ENCODE measurements around the gene CSMD2.

DNA sequence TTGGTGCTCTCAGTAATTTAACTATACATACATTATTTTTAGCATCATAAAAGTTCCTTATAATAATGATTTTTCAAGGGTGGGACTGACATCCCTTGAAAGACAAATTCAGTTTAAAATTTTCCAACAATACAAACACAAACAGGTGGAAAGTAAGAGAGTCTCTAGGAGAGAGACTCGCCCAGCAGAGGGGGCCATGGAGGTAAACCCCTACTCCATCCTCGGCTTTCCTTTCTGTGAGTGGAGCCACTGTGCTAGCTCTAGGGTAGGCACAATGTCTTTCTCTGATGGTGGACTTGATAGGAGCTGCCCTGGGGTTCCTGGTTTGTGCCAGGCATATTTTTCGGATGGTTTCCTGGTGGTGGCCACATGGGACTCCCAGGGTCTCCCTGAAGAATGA lies 8.3 kb downstream of the CSMD2 start:
- TF ChIP-seq, protein P1, sequence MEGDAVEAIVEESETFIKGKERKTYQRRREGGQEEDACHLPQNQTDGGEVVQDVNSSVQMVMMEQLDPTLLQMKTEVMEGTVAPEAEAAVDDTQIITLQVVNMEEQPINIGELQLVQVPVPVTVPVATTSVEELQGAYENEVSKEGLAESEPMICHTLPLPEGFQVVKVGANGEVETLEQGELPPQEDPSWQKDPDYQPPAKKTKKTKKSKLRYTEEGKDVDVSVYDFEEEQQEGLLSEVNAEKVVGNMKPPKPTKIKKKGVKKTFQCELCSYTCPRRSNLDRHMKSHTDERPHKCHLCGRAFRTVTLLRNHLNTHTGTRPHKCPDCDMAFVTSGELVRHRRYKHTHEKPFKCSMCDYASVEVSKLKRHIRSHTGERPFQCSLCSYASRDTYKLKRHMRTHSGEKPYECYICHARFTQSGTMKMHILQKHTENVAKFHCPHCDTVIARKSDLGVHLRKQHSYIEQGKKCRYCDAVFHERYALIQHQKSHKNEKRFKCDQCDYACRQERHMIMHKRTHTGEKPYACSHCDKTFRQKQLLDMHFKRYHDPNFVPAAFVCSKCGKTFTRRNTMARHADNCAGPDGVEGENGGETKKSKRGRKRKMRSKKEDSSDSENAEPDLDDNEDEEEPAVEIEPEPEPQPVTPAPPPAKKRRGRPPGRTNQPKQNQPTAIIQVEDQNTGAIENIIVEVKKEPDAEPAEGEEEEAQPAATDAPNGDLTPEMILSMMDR (IDR thresholded peaks at IDR 0.05; ENCODE audit: borderline replicate concordance, extremely low read depth, low read length, poor library complexity, severe bottlenecking), result peak; percentile 17
- TF ChIP-seq EZH2 (IDR thresholded peaks at IDR 0.05; ENCODE audit: borderline replicate concordance, low read depth, low read length, severe bottlenecking), result no peak
